Activated naive CD4-positive, alpha-beta T cell treated with anti-CD3 and anti-CD28 coated beads, Interleukin-2, amount 10 ng/mL, durations not matched to agents 5 hours and 36 hours (primary cell): ENCODE results near the gene MICALL1. TPM values are rescaled to one million over a fixed set of nuclear protein-coding genes. Genes with fewer than 3 reads are reported as not detected.
A peak's percentile ranks its signal among the peaks of the same experiment; 100 is the strongest.

ENCODE experiments used
- microRNA-seq: library from miRNA; unstranded; fragments of <30 nt; microRNA quantifications from one replicate; pipeline ENCODE4 v1.2.0, GENCODE V29; 2022; ENCODE audit warnings: borderline microRNAs expressed, borderline replicate concordance
- total RNA-seq, 2 experiments: library from RNA; stranded (reverse); gene quantifications; one replicate each; pipeline ENCODE4 v1.2.3, GENCODE V29; 2021

Gene MICALL1, protein sequence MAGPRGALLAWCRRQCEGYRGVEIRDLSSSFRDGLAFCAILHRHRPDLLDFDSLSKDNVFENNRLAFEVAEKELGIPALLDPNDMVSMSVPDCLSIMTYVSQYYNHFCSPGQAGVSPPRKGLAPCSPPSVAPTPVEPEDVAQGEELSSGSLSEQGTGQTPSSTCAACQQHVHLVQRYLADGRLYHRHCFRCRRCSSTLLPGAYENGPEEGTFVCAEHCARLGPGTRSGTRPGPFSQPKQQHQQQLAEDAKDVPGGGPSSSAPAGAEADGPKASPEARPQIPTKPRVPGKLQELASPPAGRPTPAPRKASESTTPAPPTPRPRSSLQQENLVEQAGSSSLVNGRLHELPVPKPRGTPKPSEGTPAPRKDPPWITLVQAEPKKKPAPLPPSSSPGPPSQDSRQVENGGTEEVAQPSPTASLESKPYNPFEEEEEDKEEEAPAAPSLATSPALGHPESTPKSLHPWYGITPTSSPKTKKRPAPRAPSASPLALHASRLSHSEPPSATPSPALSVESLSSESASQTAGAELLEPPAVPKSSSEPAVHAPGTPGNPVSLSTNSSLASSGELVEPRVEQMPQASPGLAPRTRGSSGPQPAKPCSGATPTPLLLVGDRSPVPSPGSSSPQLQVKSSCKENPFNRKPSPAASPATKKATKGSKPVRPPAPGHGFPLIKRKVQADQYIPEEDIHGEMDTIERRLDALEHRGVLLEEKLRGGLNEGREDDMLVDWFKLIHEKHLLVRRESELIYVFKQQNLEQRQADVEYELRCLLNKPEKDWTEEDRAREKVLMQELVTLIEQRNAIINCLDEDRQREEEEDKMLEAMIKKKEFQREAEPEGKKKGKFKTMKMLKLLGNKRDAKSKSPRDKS
- total RNA-seq, result 10 to 100 TPM; 31.6 to 36.1 TPM

DNA sequence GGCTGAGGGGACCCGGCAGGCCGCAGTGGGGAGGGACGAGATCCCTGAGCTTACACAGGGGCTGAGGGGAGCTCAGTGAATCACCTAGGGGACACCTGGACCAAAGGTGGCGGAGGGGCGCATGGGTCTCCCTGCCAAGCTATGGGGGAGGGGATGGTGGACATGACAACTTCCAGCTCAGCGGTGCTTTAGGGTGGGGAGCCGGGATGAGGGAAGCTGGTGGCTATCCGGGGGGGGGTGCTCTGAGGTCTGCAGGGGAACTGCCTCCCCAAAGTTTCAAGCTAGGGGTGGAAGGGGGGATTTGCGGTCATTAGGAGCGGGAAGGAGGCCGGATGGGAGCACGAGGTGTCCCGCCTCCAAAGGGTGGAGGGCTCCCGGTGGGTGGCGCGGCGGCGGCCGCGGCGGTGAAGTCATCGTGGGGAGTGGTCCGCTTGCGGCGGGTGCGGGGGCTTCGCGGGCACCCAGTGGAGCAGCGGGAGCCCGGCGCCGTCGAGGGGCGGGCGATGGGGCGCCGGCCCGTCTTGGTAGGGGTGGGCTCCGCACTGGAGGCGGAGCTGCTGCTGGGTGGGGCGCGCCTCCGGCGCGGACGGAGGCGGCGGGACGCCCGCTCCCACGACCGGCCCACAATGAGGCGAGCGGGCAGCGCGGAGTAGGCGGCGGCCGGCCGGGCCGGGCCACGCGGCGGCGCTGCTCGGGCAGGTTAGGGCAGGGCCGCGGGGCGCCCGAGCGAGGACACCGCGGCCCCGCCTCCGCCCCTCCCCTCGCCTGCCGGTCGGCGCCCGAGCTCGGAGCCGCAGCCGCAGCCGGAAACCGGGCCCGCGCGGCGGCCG lies at the start of gene MICALL1:
Gene MICALL1 (plus strand): TSS at position 764 of the 830 bp plus-strand sequence. CDS start 126 bp downstream, outside the sequence.

DNA sequence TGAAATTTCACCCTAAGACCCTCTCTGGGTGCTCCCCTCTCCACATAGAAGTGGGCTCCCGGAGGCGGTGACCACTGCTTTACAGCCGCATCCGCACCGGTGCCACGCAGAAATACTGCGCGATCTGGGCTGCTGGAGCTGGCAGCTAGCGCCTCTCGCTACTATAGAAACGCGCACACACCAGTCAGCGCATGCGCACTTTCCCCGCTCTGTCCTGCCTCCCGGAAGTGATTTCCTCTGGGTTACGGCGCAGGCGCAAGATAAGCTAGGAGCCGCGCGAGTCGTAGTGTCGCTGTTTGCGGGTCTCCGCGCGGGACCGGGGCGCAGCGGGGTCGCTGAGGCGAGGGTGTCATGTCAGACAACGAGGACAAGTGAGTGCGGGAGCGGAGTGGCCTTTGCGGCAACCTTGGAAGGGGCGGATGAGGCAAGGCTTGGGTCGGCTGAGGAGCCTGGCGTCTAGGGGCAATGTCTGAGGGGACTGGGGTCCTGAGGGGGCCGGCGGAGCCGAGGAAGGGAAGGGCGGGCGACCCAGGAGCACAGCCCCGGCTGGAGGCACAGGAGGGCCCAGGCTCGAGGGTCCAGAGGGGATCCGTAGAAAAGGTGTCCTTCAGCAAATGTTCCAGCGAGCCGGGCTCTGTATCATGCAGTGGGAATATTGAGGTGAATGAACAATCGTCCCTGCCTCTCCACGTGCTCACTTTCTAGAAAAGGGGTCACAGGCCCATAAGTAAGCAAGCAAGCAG lies 47.5 kb downstream of the MICALL1 start, which contains the start of the genes C22orf23 and POLR2F:
Gene C22orf23 (minus strand): TSS at position 165 of the 743 bp plus-strand sequence. CDS start 452 bp downstream, outside the sequence.
Gene POLR2F (plus strand): TSS at position 263 of the 743 bp plus-strand sequence. CDS start 89 bp downstream, at position 352.

DNA sequence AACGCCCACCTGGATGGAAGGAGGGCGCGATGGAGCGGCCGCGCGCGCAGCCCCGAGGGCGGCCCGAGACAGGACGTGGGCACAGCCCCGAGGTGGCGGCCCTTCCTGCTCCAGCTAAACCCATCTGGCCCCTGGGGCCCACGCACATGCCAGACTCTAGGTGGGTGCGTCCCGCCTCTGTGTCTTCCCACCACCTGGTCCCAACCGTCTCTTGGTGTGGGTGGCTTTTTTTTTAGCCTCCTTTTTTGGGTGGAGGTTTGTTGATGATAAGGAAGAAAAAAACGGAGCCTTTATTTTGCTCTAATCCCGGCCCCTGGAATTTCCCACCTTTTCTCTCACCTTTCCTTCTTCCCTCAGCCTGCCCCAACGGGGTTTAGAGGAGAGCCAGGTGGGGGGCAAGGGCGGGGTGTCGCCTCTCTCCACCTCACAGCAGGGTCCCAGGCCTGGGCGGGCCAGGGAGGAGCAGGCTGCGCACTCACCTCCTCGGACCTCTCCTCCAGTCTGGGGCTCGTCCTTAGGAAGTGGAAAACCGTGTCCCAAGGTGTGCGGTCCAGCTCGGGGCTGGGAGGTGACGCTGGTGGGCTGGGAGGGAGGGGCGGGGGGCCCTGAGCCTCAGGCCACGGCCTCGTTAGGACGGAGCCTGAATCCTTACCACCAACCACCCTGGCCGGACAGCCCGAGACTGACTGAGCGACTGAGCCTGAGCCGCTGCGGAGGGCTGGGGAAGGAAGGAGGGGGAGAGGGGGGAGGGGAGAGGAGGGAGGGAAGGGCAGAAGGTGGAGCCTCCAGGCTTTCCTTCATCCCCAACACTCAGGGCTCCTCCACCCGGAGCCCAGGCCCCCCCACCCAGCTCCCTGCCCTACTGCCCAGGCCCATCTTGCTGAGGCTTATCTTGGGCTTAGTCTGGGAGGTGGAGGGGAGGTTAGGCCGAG lies 78.0 kb downstream of the MICALL1 start, which contains the start of gene SOX10:
Gene SOX10 (minus strand): TSS at position 696 of the 932 bp plus-strand sequence. CDS start 771 bp downstream, outside the sequence.

Small RNA genes lying within 50 kb of the gene (microRNA-seq; reads per million reads assigned to microRNA genes)
- gene MIR4534 (not detected), gene MIR6820 (3.3 reads per million, percentile 20 among the genes with 10 or more reads in this experiment)

Other genes with a start within 250 kb of the MICALL1 start
- gene PDXP, start 247.6 kb upstream of the MICALL1 start, total RNA-seq, result 10 to 100 TPM; 19.3 to 20.4 TPM
- gene LGALS1, start 230.7 kb upstream of the MICALL1 start, total RNA-seq, result 100 to 1,000 TPM; 723 to 732 TPM
- 10 to 100 TPM; 40.8 to 44.2 TPM for gene NOL12, start 220.0 kb upstream of the MICALL1 start, total RNA-seq
- 10 to 100 TPM; 38.4 to 39.6 TPM for gene TRIOBP, start 209.2 kb upstream of the MICALL1 start, total RNA-seq
- gene GCAT, start 98.4 kb upstream of the MICALL1 start, total RNA-seq, result 10 to 100 TPM; 12.3 to 13.0 TPM
- gene GALR3, start 82.9 kb upstream of the MICALL1 start, total RNA-seq, result not detected
- gene ANKRD54, start 62.0 kb upstream of the MICALL1 start, total RNA-seq, result 10 to 100 TPM; 19.3 to 19.5 TPM
- 100 to 1,000 TPM; 740 to 742 TPM for gene EIF3L, start 56.9 kb upstream of the MICALL1 start, total RNA-seq
- not detected for gene C22orf23, start 47.3 kb downstream of the MICALL1 start, total RNA-seq
- 10 to 100 TPM; 54.7 to 56.1 TPM for gene POLR2F, start 47.4 kb downstream of the MICALL1 start, total RNA-seq
- gene SOX10, start 78.3 kb downstream of the MICALL1 start, total RNA-seq, result not detected
- gene PICK1, start 151.1 kb downstream of the MICALL1 start, total RNA-seq, result 10 to 100 TPM; 16.5 to 19.0 TPM
- gene SLC16A8, start 177.9 kb downstream of the MICALL1 start, total RNA-seq, result not detected
- gene BAIAP2L2, start 204.4 kb downstream of the MICALL1 start, total RNA-seq, result 1 to 10 TPM in 1 of 2 experiments, under 1 TPM in 1; 0.78 to 1.1 TPM